ENCODE data around the gene SEC11A.
A peak's percentile ranks its signal among the peaks of the same experiment; 100 is the strongest.
"Not testable (repeated sequence)": the region's sequence is repeated elsewhere in the genome, so short reads cannot be mapped to it uniquely, and the experiment has no call there.

Gene SEC11A

GRCh38 chr15:84716036-84716732 lies at the start of gene SEC11A:
Gene SEC11A, minus strand, starts transcription at chr15:84716139. Its CDS starts 64 bp downstream, at chr15:84716075.
- peak; percentile 97 for DNase-seq

- DNase-seq, result no peak
Observed at GRCh38 chr15:84765675-84766074, 49.7 kb upstream of the SEC11A start.

- no peak for DNase-seq
Observed at GRCh38 chr15:84764989-84765388, 49.0 kb upstream of the SEC11A start.

- no peak for DNase-seq
Observed at GRCh38 chr15:84764585-84764984, 48.6 kb upstream of the SEC11A start.

- DNase-seq, result no peak
Observed at GRCh38 chr15:84762840-84763572, 47.1 kb upstream of the SEC11A start.

- no peak for DNase-seq
Observed at GRCh38 chr15:84761607-84762131, 45.7 kb upstream of the SEC11A start.

GRCh38 chr15:84760219-84760618 lies 44.3 kb upstream of the SEC11A start:
- DNase-seq, result no peak

- DNase-seq, result no peak
Observed at GRCh38 chr15:84759018-84759417, 43.1 kb upstream of the SEC11A start.

GRCh38 chr15:84755736-84756527 lies 40.0 kb upstream of the SEC11A start:
- DNase-seq, result no peak

- DNase-seq, result not testable (repeated sequence)
Observed at GRCh38 chr15:84754889-84755288, 39.0 kb upstream of the SEC11A start.

GRCh38 chr15:84752700-84753099 lies 36.8 kb upstream of the SEC11A start:
- DNase-seq, result no peak

- DNase-seq, result no peak
Observed at GRCh38 chr15:84752195-84752594, 36.3 kb upstream of the SEC11A start.

- not testable (repeated sequence) for DNase-seq
Observed at GRCh38 chr15:84751721-84752120, 35.8 kb upstream of the SEC11A start.

- DNase-seq, result peak; percentile 57
Observed at GRCh38 chr15:84750583-84751092, 34.7 kb upstream of the SEC11A start.

- DNase-seq, result peak; percentile 75
Observed at GRCh38 chr15:84749111-84749991, 33.4 kb upstream of the SEC11A start.

GRCh38 chr15:84748274-84749110 lies 32.6 kb upstream of the SEC11A start, which contains the start of gene ZNF592:
Gene ZNF592, plus strand, starts transcription at chr15:84748592. Its CDS starts 34,084 bp downstream, at chr15:84782676.
- peak; percentile 83 for DNase-seq

GRCh38 chr15:84747416-84748273 lies 31.7 kb upstream of the SEC11A start:
- peak; percentile 81 for DNase-seq

- no peak for DNase-seq
Observed at GRCh38 chr15:84741121-84741520, 25.2 kb upstream of the SEC11A start.

GRCh38 chr15:84740691-84741090 lies 24.8 kb upstream of the SEC11A start:
- DNase-seq, result no peak

- no peak for DNase-seq
Observed at GRCh38 chr15:84737005-84737404, 21.1 kb upstream of the SEC11A start.
